DOHH2 (cell line): ENCODE results near the gene IRAK2.

Experiments used
- H3F3A ChIP-seq: fragments of 200-600 bp; sonication (generic), shearing (Covaris generic); 2 replicates; pipeline ENCODE4 v1.6.0; 2016; ENCODE audit warnings: antibody characterized with exemption, mild to moderate bottlenecking; ENCODE audit not compliant: control insufficient read depth, insufficient read depth
- H3K27ac ChIP-seq: fragments of 200-600 bp; sonication (generic); 2 replicates; pipeline ENCODE4 v1.5.1; 2014; ENCODE audit warnings: low read depth, mild to moderate bottlenecking, low read length, moderate library complexity
- H3K27me3 ChIP-seq: fragments of 200-600 bp; sonication (generic); 2 replicates; pipeline ENCODE4 v1.6.1; 2014; ENCODE audit warnings: mild to moderate bottlenecking, low read length, mixed read lengths; ENCODE audit not compliant: control insufficient read depth
- H3K36me3 ChIP-seq: fragments of 200-600 bp; sonication (generic); 2 replicates; pipeline ENCODE4 v1.6.1; 2014; ENCODE audit warnings: mild to moderate bottlenecking, low read length, moderate library complexity, mixed read lengths; ENCODE audit not compliant: control insufficient read depth
- H3K4me1 ChIP-seq: fragments of 200-600 bp; sonication (generic); 2 replicates; pipeline ENCODE4 v1.6.1; 2014; ENCODE audit warnings: mild to moderate bottlenecking, low read length, mixed read lengths; ENCODE audit not compliant: control insufficient read depth
- H3K4me2 ChIP-seq: fragments of 200-600 bp; sonication (generic); 2 replicates; pipeline ENCODE4 v1.6.0; 2014; ENCODE audit warnings: mild to moderate bottlenecking, low read length, moderate library complexity
- H3K4me3 ChIP-seq: fragments of 200-600 bp; sonication (generic); 2 replicates; pipeline ENCODE4 v1.5.1; 2014; ENCODE audit warnings: mild to moderate bottlenecking, low read length, mixed read lengths
- H3K79me2 ChIP-seq: fragments of 200-600 bp; sonication (generic); 2 replicates; pipeline ENCODE4 v1.6.1; 2014; ENCODE audit warnings: mild to moderate bottlenecking, low read length, mixed read lengths; ENCODE audit not compliant: control insufficient read depth
- H3K9me2 ChIP-seq: fragments of 200-600 bp; sonication (generic); replicated peaks from 2 replicates; pipeline ENCODE4 v1.6.1; 2014; ENCODE audit warnings: mild to moderate bottlenecking, low read length, mixed read lengths; ENCODE audit not compliant: control insufficient read depth
- H3K9me3 ChIP-seq: fragments of 200-600 bp; sonication (generic); 2 replicates; pipeline ENCODE4 v1.6.1; 2014; ENCODE audit warnings: antibody characterized with exemption, low read length, mixed read lengths; ENCODE audit not compliant: control insufficient read depth, insufficient read depth
- H4K20me1 ChIP-seq: fragments of 200-600 bp; sonication (generic); 2 replicates; pipeline ENCODE4 v1.6.0; 2014; ENCODE audit warnings: low read depth, mild to moderate bottlenecking, antibody characterized with exemption, low read length, moderate library complexity; ENCODE audit not compliant: control insufficient read depth, insufficient read depth
- EZH2phosphoT487 ChIP-seq: fragments of 200-600 bp; sonication (generic); IDR thresholded peaks from 2 replicates; pipeline ENCODE4 v1.6.1; 2017; ENCODE audit warnings: borderline replicate concordance, mild to moderate bottlenecking, antibody characterized with exemption, low read length, moderate library complexity, mixed read lengths
- TF ChIP-seq, protein P1 (sequence below): fragments of 200-600 bp; sonication (generic); IDR thresholded peaks from one replicate; pipeline ENCODE4 v1.5.1; 2014; ENCODE audit warnings: antibody characterized with exemption, mild to moderate bottlenecking, low read depth, low read length; ENCODE audit not compliant: poor library complexity, severe bottlenecking

Gene IRAK2

DNA sequence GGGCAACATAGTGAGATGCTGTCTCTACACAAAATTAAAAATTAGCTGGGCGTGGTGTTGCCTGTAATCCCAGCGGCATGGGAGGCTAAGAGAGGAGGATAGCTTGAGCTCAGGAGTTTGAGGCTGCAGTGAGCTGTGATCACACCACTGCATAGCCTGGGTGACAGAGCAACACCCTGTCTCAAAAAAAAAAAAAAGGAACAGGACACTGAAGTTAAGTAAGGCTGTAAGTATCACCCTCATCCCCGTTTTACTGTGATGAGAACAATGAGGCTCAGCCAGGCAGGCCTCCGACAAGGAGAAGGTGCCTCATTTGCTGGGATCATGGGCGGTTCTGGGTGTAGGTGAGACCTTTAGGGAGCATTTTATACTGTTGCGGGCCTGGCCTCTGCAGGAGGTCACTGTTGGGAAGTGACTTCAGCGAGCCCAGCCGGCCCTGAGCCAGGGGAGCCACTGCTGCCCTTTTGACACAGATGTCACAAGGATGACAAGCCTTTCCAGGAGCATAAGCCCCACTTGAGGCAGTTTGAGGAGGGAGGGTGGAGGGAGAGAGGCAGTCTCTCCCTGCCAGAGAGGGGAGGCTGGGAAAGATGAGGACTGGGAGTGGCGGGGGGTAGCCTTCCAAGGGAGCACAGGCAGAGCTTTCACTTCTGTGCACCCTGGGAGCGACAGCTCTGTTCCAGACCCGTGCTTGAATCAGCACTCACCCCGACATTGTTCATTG is 30.8 kb downstream of the IRAK2 start:
- no peaks in the 10 kb centered on the region for H3K9me2 ChIP-seq
- H3K36me3 ChIP-seq = peaks cover 30% of the 10 kb centered on the region
- H3K4me2 ChIP-seq = peak overlapping the region; percentile 80
- peaks cover 60% of the 10 kb centered on the region for H3K79me2 ChIP-seq
- H4K20me1 ChIP-seq = no peaks in the 10 kb centered on the region
- no peaks in the 10 kb centered on the region for H3K9me3 ChIP-seq
- H3F3A ChIP-seq = peaks cover 23% of the 10 kb centered on the region
- no peaks in the 10 kb centered on the region for H3K27me3 ChIP-seq
- H3K27ac ChIP-seq = peak overlapping the region; percentile 92
- no peak for TF ChIP-seq EZH2phosphoT487
- TF ChIP-seq, protein P1, sequence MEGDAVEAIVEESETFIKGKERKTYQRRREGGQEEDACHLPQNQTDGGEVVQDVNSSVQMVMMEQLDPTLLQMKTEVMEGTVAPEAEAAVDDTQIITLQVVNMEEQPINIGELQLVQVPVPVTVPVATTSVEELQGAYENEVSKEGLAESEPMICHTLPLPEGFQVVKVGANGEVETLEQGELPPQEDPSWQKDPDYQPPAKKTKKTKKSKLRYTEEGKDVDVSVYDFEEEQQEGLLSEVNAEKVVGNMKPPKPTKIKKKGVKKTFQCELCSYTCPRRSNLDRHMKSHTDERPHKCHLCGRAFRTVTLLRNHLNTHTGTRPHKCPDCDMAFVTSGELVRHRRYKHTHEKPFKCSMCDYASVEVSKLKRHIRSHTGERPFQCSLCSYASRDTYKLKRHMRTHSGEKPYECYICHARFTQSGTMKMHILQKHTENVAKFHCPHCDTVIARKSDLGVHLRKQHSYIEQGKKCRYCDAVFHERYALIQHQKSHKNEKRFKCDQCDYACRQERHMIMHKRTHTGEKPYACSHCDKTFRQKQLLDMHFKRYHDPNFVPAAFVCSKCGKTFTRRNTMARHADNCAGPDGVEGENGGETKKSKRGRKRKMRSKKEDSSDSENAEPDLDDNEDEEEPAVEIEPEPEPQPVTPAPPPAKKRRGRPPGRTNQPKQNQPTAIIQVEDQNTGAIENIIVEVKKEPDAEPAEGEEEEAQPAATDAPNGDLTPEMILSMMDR = no peak
- peaks cover 97% of the 10 kb centered on the region for H3K4me1 ChIP-seq
- H3K4me3 ChIP-seq = peak overlapping the region; percentile 61

DNA sequence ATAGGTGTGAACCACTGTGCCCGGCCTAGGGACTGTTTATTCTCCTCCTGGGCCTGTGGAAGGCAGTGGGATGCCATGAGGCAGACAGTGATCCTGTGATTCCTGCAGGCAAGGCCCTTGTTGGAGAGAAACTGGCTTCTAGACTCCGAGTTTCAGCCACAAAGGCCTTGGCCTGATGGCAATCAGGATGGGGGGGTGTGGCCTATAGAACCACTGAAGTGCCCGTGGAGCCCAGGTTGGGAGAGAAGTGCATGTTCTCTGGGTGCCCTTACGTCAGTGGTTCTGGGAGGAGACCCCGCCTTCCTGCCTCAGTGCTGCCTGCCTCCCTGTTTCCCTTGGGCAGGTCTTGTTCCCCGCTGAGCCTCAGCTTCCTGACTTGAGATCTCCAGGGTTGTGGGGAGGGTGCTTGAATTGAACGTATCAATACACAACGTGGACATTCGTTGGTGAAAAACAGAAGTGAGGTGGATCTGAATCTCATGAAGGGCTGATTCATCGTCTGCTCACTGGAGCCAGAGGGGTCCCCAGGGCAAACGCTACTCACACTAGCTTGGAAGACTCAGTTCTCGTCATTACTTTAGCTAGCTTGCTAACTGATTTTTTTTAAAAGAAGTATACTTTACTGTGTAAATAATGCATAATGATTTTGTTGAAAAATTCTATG is 31.8 kb downstream of the IRAK2 start:
- peak overlapping the region; percentile 80 for H3K4me2 ChIP-seq
- H3K9me2 ChIP-seq = no peaks in the 10 kb centered on the region
- peaks cover 35% of the 10 kb centered on the region for H3K36me3 ChIP-seq
- TF ChIP-seq, protein P1 = no peak
- no peak for TF ChIP-seq EZH2phosphoT487
- H3K4me1 ChIP-seq = peaks cover 99% of the 10 kb centered on the region
- H3K27ac ChIP-seq = peak overlapping the region; percentile 92
- no peaks in the 10 kb centered on the region for H3K9me3 ChIP-seq
- no peaks in the 10 kb centered on the region for H3K27me3 ChIP-seq
- H3F3A ChIP-seq = peaks cover 20% of the 10 kb centered on the region
- H3K4me3 ChIP-seq = peak overlapping the region; percentile 61
- H3K79me2 ChIP-seq = peaks cover 57% of the 10 kb centered on the region
- no peaks in the 10 kb centered on the region for H4K20me1 ChIP-seq

DNA sequence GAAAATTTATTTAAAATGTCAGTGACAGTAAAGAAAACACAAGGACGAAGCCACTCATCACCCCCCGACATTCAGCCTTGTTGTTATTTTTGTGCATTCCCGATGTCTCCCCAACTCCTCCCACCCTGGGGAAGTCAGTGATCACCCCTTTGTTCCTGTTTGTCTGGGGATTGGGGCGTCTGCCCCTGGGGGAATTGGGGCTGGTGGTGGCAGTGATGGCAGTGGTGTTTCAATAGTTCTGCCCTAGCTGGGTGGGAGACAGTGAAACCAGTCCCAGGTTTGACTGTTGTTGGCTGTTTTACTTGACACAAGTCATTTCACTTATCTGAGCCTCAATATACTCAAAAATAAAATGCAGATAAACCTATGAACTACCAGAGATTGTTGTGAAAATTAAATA is 33.5 kb downstream of the IRAK2 start:
- Histone ChIP-seq H3K9me3 (no peaks in the 10 kb centered on the region), H3K4me3 (peak overlapping the region; percentile 47), H3K4me1 (peaks cover 87% of the 10 kb centered on the region), H3K36me3 (peaks cover 38% of the 10 kb centered on the region), H3K9me2 (no peaks in the 10 kb centered on the region), H3K79me2 (peaks cover 40% of the 10 kb centered on the region), H3K27ac (peak overlapping the region; percentile 92), H3K4me2 (peak overlapping the region; percentile 66), H3K27me3 (no peaks in the 10 kb centered on the region), H4K20me1 (no peaks in the 10 kb centered on the region), H3F3A (peaks cover 15% of the 10 kb centered on the region)
- no peak for TF ChIP-seq EZH2phosphoT487
- TF ChIP-seq, protein P1 = no peak
